Activated CD8-positive, alpha-beta memory T cell treated with anti-CD3 and anti-CD28 coated beads, Interleukin-2, amount 50 U/mL, for 1 hour (primary cell): ENCODE data around the gene GRIK4.

Source experiments
- DNase-seq: peaks from one replicate; pipeline ENCODE4 v3.0.0-alpha.2; 2020; ENCODE audit errors: extremely low read depth

The GRIK4 gene

GRCh38 chr11:120811731-120812130, 300.2 kb downstream of the GRIK4 start:
- no peak for DNase-seq

GRCh38 chr11:120814531-120815318, 303.2 kb downstream of the GRIK4 start:
- DNase-seq = no peak

GRCh38 chr11:120815319-120816100, 304.0 kb downstream of the GRIK4 start:
- no peak for DNase-seq

GRCh38 chr11:120816176-120816575, 304.6 kb downstream of the GRIK4 start:
- DNase-seq = no peak

GRCh38 chr11:120816711-120817110, 305.2 kb downstream of the GRIK4 start:
- no peak for DNase-seq

- DNase-seq = no peak
Observed at GRCh38 chr11:120817158-120817557, 305.6 kb downstream of the GRIK4 start.

GRCh38 chr11:120818097-120818496, 306.5 kb downstream of the GRIK4 start:
- no peak for DNase-seq

GRCh38 chr11:120819003-120819402, 307.5 kb downstream of the GRIK4 start:
- no peak for DNase-seq

- no peak for DNase-seq
Observed at GRCh38 chr11:120819437-120820365, 308.2 kb downstream of the GRIK4 start.

GRCh38 chr11:120823159-120823558, 311.6 kb downstream of the GRIK4 start:
- DNase-seq = no peak

- DNase-seq = no peak
Observed at GRCh38 chr11:120824242-120824641, 312.7 kb downstream of the GRIK4 start.

GRCh38 chr11:120827198-120827597, 315.6 kb downstream of the GRIK4 start:
- DNase-seq = no peak

GRCh38 chr11:120827820-120828219, 316.3 kb downstream of the GRIK4 start:
- no peak for DNase-seq

GRCh38 chr11:120828847-120829246, 317.3 kb downstream of the GRIK4 start:
- no peak for DNase-seq

- DNase-seq = no peak
Observed at GRCh38 chr11:120830085-120830620, 318.6 kb downstream of the GRIK4 start.

- no peak for DNase-seq
Observed at GRCh38 chr11:120832481-120833238, 321.1 kb downstream of the GRIK4 start.

GRCh38 chr11:120834686-120835210, 323.2 kb downstream of the GRIK4 start:
- DNase-seq = no peak

- no peak for DNase-seq
Observed at GRCh38 chr11:120835601-120836228, 324.2 kb downstream of the GRIK4 start.

- DNase-seq = no peak
Observed at GRCh38 chr11:120837696-120838095, 326.1 kb downstream of the GRIK4 start.

- DNase-seq = no peak
Observed at GRCh38 chr11:120839201-120839600, 327.7 kb downstream of the GRIK4 start.
